NCI-H1105 treated with DMSO at 0.1 percent for 48 hours (cell line): ENCODE data around the gene OPCML.

Experiments used
- DNase-seq: peaks from one replicate; lab custom pipeline; 2025; lab: John Stamatoyannopoulos, UW

Gene OPCML

DNA sequence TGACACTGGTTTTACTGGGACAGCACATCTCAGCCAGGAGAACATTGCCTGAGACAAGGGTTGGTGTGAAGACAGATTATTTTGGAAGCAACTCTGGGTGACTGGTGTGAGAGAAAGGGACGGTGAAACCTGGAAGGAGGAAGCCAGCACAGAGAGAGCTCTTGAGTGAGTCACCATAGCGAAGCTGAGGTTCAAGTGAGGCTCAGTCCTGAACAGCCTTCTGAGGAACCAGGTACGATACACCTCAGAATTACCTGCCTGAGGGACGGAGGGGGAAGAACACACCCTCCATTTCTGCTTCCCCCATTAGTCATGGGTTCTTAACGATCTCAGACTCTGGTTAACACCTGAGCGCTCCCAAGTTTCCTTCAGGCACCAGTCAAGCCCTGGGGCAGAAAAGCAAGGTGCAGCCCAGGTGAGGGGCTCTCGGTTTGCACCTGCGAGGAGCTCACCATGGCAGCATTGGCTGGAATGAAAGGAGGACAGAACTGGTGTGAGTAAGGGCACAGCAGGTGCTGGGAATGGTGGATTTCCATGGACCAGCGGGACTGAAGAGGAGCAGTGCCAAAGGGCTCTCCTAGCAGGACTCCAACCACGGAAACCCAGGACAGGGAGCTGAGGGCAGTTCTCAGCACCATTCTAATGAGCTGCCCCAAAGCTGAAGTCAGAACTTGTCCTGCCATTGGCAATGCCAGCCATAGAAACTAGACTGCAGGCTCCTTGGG lies 459.3 kb downstream of the OPCML start:
- DNase-seq, result no peak

DNA sequence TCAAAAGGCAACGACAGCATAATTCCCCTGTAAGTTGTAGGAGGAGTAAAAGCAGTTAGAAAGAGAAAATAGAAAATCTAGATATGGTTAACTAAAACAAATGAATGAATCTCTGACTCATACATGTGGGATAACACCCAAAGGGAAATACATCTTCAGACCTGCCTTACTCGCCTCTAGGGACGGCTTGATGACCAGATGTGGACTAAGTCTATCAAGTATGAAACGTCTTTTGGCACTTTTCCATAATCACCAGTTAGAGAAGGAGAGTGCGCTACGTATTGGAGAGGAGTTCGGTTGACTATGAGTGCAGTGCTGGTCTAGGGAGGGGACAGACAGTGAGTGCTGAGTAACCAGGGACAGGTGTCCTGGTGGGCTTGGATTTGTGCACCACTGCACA lies 459.9 kb downstream of the OPCML start:
- no peak for DNase-seq

DNA sequence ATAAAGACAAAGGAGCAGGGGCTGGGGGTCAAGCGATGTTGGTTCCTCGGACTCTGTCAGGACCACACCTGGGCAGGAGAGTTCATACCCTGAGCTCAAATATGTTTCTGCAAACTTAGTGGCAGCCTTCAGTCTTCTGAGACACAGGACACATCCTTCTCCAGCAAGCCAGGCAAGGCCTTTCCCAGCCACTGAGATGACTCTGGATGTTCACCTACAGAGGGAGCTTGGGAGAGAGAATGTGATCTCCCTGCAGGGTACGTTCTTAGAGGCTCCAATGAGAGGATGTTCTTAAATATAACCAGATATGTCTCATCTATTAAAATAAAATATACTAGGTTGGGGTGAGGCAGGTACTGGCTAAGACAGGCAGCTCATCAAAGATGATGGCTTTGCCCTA lies 461.5 kb downstream of the OPCML start:
- no peak for DNase-seq

DNA sequence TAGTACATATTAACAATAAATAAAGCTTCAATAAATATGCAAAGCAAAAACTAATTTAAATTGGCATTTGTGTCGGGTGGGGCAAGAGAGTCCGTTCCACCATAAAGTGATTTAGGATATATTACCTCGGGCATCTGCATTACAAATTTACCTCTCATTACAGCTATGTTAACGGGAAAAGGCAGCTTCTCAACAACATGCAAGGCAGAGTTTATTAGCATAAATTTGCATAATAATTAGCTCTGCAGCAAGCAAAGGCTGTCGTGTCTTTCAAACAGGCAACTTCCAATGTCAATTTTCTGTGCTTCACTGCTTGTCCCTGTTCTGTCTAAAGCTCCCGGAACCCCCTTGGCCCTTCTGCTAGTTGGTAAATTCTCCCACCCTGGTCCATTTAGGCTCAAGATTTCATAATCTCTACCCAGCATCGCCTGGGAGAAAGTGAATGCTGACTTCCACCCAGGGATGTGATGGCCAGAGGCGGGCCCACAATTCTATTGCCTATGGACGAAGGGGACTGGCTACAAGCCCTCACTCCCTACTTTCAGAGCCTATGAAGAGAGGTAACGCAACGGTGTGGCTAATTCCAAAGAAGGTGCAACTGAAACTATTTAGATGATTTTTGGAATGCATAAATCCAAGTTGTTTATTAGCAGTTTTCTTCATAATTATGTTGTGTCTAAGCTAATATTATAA lies 462.1 kb downstream of the OPCML start:
- no peak for DNase-seq

DNA sequence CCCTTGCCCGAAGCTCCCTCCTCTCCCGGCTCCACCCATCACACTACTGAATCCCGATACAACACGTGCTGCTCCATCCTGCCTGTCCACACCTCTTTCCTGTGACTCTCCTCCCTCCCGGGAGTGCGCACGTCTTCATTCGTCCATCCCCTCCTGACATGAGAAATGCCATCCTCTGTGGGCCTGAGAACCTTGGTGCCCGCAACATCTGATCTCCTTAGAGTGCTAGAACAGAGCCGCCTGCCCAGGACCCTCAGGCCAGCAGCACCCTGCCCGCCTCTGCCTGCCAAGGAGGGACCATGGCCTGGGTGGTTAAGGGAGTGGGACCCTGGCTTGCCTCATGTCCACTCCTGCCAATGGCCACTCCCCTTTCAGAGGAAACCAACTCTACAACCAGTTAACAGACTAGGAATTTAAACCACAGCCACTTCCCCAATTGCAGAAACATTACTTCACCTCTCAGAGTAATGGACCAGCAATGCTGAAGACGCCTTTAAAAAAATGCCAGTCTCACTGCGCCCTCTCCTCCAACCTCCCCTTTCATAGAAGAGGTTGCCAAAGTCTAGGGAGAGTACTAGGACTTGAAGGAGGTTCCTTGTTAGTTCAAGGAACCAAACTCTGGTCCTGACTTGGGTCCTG lies 466.3 kb downstream of the OPCML start:
- no peak for DNase-seq

DNA sequence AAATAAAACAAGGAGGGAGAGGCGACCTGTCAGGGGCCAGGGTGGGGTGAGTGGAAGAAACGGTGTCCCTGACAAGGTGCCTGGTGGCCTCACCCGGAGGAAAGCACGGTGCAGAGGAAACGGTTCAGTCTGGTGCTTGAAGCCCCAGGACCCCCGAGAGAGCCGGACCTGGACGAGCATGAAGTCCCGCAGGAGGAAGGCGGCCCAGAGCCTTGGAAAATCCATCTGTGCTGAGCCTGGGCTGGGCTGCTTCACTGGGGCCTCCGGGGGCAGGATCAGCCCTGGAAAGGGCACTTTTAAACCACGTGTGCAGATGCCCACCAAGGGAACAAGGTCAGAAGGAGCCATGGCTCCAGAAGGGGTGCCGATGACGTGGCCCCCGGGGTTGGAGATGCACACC lies 467.3 kb downstream of the OPCML start:
- DNase-seq, result no peak

DNA sequence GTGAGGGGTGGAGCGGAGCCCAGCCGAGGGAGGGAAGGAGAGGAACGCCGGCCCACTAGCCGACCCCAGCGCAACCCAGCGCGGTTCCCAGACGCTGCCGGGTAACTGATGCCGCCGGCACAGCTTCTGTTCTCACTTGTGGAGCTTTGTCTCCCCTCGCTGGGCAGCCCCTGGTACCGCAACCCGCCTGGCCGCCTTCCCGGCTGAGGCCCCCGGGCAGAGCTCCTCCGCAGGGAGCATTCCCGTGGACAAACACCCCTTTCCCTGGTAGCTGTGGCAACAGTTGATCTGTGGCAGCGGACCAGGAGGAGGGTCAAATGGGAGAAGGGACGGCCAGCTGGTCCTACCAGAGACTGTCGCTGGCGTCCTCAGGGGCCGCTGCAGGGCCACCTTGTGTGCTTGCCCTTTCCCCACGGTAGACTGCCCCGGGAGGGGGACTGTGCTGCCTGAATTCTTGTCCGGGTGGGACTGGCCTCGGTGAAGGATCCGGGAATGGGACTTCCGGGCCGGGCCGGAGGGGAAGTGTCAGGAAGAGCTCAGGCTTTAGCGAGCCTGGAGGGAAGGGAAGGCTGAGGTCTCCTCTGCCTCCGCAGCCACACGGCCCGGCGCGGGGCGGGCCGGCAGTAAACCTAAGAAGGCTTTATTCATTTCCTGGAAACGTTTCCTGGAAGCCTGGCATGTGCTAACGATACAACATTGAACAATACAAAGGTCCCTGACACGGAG lies 468.0 kb downstream of the OPCML start:
- peak; percentile 87 for DNase-seq

DNA sequence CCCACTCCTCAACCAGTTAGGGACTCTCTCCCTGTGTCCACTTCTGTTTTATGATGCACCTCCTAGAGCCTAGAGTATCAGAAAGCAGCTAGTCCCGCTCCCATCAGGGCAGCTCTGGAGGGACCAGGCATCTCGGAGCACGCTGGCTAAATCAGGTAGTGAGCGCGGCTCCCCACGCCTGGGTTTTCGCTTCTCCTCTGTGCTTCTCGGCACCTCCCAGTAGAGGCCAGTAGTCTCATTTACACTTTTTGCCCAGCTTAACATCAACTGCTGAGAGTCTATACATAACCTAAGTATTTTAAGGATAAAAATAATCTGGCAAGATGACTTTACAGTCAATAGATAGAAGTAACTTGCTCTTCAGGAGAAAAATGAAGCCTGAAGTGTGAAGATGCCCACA lies 473.8 kb downstream of the OPCML start:
- no peak for DNase-seq

DNA sequence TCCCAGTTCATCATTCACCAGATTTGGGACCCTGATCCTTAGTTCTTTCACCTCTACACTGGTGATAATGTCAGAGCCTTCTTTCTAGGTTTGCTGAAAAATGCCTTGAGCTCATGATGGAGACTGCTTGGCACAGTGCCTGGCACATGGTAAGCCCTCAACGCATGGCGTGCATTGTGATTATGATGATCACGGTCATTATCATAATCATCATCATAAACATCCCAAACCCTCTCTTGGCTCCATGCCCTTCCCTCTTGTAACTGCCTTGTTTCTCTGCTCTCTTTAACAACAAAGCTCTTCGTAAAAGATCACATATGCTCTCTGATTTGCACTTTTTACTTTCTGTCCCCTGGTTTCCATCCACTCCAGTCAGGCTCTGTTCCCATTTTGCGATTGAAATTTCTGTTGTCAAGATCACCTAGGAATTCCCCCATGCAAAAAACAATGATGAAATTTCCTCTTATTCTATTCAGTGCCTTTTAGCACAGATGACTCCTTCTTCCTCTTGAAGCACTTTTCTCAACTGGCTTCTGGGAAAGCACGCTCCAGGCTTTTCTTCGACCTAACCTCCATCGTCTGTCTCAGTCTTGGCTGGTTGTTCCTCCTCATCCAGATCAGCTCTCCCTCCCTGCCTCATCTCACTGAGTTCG lies 479.1 kb downstream of the OPCML start:
- peak; percentile 98 for DNase-seq

DNA sequence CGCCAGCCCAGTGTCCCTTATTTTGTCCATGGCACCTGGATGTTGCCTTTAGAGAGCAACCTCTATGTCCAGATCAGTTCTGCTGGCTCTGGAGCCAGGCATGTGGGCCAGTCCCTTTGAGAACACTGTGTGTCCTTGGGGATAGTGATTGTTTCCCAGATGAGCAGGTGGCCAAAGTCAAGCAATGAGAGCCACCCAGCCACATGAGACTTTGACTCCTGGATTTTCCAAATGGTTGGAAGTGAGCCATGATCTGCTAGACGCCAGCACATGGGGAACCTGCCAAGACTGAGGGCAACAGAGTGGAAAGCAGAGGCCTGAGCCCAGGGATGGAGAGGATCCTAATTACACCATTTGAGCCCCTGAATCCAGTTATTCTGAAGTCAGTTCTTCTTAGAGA lies 479.8 kb downstream of the OPCML start:
- DNase-seq, result peak; percentile 83

DNA sequence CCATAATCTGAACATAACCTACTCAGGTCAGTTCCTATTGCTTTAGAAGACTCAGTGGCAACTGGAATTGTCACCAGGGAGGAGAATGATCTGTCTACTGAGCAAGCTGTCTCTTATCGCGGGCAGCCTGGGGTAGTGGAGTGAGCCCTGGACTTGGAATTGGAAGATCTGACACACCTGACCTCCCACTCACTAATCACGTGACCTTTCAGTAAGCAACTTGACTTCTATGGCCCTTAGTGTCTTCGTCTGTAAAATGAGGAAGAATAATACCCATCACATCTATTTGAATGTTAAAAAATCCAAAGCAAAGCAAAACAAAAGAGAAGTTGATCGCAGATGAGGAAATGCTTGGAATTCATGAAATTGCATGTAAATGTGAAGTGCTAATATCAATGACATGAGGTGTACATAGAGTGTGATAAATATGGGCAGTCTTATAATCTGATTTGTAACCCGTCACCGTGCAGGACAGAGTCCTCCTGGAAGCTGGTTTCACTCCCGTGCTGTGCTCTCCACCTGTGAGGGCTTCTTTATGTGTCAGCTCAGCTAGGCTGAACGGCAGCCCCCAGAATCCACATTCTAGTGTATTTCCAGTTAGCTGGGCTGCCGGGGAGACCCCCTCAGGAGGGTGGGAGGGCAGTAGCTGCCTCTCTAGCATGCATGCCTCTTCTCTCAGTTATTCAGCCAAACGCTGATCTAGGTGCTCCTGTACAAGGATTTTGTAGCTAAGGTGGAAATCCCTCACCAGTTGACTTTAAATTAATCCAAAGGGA lies 482.9 kb downstream of the OPCML start:
- no peak for DNase-seq

DNA sequence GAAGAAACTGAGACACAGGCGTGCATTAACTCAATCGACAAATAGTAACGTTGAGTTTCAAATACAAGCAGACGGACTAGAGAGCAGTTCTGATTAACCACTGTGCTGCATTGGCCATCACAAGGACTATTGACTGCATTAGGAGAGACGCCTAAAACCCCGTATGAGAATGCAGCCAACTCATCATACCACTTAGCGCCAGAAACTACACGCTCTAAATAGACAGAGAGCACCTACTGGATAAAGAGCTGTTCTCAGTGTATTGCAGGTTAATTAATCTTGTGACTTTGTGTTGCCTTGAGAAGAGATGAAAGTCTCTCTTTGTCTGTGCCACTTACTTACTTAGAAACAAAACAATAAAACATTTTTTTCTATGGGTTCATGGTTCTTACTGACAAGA lies 484.0 kb downstream of the OPCML start:
- no peak for DNase-seq

DNA sequence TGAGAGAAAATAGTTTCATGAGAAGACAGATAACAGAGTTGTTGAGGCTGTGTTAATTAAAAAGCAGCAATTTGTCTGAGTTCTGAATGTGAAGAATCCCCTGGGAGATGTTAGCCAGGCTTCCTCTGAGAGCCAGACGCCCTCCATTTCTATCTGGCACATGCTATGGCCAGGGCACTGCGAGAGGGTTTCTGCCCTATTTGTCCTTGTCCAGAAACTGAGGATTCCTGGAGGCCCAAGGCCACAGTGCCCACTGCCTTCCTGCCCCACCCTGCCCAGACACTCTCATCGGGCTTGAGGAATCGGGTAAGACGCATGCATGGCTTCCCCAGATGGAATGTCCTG lies 484.6 kb downstream of the OPCML start:
- DNase-seq, result no peak

DNA sequence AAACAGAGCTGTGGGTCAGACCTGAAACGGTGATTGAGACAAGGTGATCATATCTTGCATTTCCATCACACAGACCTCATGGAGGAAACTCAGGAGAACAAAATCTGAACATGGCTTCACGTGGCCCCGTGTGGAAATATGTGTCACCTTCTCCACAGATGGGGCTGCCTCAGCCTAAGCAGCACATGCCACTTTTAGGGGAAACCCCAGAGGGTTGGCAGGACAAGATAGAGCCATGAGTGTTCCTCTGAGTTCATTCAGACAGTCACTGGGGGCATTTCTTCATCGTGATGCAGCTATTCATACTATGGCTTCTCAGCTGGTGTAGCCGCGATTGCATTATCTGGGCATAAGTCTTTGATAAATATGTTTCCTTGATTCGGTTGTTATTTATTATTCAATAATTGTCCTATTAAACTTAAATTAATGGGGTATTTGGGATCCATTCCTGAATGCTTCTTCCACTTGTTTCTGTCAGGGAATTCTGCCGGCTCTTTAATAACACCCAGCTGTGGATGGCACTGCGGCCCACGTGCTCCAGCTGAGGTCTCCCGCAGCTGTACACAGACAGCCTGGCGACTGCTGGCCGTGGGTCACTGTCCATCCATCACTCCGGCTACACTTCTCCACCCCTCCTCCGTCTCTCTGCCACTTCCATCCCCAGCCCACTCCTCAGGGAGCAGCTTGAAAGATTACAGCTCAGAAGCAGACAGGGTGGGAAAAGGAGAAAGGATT lies 485.1 kb downstream of the OPCML start:
- DNase-seq, result no peak

DNA sequence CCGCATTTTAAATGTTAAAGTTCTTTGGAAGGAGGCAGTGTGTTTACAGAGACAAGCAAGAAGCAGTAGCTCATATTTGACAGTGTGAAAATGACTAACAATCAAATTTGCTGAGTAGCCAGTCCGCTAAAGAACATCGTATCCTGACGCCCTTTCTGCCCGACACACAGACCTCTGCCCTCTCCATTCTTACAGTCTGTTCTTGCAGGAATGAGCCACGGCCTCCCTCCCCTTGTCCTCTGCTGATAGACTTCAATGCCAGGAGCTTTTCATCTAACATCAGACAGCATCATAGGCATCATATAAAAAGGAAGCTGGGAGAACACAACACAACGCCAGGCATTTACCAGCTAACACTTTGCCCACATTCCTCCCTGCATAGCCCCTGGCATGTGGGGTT lies 486.0 kb downstream of the OPCML start:
- no peak for DNase-seq

DNA sequence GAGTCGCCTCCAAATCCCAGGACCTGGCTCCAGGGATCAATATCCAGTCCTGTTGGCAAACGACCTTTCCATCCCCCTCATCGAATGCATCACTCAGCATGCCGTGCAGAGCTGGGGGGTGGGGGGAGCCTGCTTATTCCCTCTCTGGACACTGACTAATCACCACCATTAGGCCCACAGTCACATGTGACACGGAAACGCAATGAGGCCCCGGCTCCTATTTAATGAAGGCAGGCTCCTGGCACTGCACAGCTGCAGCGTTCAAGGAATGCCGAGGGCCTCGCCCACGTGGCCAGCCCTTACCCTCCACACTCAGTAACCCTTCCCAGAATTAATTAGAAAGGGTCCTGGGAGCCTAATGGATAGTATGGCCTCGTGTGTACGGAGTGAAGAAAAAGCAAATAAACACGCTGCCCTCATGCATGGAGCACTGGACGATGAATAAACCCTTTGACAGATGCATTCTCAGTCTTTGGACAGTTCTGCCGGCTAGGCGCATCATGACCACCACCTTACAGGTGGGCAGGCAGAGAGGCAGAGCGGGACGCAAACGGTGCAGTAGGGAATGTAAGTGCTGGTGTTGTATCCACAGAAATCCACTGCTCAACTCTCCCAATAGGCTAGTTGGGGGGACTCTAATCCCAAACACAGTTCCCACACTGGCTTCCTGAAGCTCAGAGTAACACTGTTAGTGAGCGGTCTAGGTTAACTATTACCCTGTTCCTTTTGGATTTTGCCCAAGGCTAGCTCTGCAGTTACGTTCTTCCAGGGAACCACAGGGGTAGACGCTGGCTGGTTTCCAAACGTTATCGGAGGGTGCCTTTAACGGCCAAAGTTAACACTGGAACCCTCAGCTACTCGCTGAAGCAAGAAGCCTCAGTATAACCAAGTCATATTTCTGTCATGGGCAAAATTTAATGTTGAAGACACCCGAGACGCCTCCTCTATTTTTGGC lies 490.1 kb downstream of the OPCML start:
- peak; percentile 66 for DNase-seq

DNA sequence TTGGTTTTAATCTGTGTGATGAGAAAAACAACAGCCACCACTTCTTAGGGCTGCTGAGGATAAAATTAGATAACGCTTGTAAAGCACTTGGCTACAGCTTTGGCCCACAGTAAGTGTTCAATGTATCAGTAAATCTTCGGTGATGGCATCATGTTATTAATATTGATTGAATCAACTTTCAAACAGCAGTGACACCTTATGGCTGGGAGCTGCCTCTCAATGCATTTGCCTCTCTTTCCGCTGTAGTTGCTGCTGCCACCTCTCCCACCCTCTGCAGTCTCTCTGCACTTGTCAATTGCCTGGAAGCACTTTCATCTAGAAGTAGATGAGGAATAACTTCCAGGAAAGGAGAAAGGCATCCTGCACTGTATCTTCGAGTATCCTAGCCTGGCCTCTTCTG lies 491.1 kb downstream of the OPCML start:
- no peak for DNase-seq

DNA sequence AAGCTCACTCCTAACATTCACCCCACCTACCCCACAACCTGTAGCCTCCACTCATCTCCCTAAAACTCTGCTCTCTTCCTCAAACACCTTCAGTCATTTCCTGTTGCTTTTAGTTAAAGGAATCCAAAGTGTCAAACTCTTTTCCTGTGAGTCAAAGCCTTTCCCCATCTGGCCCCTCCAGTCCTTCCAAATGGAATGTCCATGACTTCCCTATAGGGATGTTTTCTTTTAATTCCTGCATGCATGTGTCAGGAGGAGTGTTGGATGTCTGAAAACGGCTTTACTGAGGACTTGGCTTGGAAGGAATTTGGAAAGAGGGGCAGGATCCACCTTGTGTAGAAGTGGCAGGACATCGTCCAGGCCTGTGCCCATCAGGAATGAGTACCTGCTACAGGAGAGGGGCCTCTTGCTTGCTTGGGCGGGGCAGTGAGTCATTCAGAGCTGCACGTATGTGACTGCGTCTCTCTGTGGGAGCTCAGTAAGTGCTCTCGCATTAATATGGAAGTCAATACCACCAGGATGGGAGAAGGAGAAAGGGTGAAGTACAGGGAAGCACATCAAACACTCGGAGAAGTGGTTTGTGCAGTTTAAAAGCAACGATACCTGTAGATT lies 491.9 kb downstream of the OPCML start:
- DNase-seq, result no peak

DNA sequence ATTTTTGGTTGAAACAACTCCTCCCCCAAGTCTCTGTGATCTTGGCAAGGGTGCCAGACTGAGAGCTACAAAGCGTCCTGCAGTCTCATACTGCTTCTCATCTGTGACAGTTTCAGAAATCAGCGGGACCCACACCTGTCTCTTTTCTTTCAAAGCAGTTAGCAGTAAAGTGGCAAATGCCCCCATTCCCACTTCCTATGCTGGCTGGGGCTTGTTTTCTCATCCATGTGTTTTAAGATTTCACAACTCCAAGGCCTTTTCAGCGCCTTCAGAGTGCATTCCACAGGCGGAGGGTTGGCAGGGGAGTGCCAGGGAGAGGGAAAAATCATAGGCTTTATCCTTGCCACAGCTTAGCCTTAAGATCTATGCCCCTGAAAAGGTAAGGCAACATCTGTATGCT lies 493.5 kb downstream of the OPCML start:
- DNase-seq, result no peak
